GM10847 (cell line): Measurements from ENCODE around the gene PAXX.

Experiments
- POLR2A ChIP-seq: IDR thresholded peaks from 2 replicates; pipeline ENCODE4 v1.6.1; 2011; ENCODE audit not compliant: insufficient read length; ENCODE audit errors: extremely low read depth

The PAXX gene

GRCh38 chr9:137030538-137031527, 38.6 kb downstream of the PAXX start:
- TF ChIP-seq POLR2A, result no peak

GRCh38 chr9:137031904-137032640, 39.9 kb downstream of the PAXX start, which contains the start of gene FUT7:
Gene FUT7 (minus strand): TSS chr9:137032088. CDS start chr9:137031991, 97 bp downstream.
- TF ChIP-seq POLR2A, result no peak

GRCh38 chr9:137032858-137033257, 40.6 kb downstream of the PAXX start:
- TF ChIP-seq POLR2A, result no peak

GRCh38 chr9:137034039-137034708, 42.0 kb downstream of the PAXX start:
- no peak for TF ChIP-seq POLR2A

- no peak for TF ChIP-seq POLR2A
Measured at GRCh38 chr9:137034709-137035506, 42.7 kb downstream of the PAXX start.

- no peak for TF ChIP-seq POLR2A
Measured at GRCh38 chr9:137035507-137035834, 43.2 kb downstream of the PAXX start.

- no peak for TF ChIP-seq POLR2A
Measured at GRCh38 chr9:137035937-137036336, 43.7 kb downstream of the PAXX start.

- no peak for TF ChIP-seq POLR2A
Measured at GRCh38 chr9:137037035-137037434, 44.8 kb downstream of the PAXX start.

GRCh38 chr9:137037483-137037882, 45.3 kb downstream of the PAXX start:
- no peak for TF ChIP-seq POLR2A

- no peak for TF ChIP-seq POLR2A
Measured at GRCh38 chr9:137038916-137039315, 46.7 kb downstream of the PAXX start.

- no peak for TF ChIP-seq POLR2A
Measured at GRCh38 chr9:137039611-137040366, 47.6 kb downstream of the PAXX start.

- TF ChIP-seq POLR2A, result no peak
Measured at GRCh38 chr9:137040568-137040967, 48.3 kb downstream of the PAXX start.

GRCh38 chr9:137041124-137041523, 48.9 kb downstream of the PAXX start:
- no peak for TF ChIP-seq POLR2A
